ENCODE results near the gene KRTAP17-1. TPM values are rescaled to one million over a fixed set of nuclear protein-coding genes. Genes with fewer than 3 reads are reported as not detected.

The KRTAP17-1 gene
- total RNA-seq, 1 donor from 2014 or later = not detected

- no peak for ATAC-seq (ENCODE audit: poor library complexity)
- intact Hi-C loops (cut with DNase I) = no loop called here
- DNase-seq = no peak
These were observed 19.1 kb upstream of the KRTAP17-1 start for GRCh38 chr17:41334385-41335305.

GRCh38 chr17:41333836-41334235 is 18.3 kb upstream of the KRTAP17-1 start:
- intact Hi-C loops (cut with DNase I) = no loop called here
- ATAC-seq (ENCODE audit: poor library complexity) = no peak
- DNase-seq = no peak

GRCh38 chr17:41333098-41333497 is 17.6 kb upstream of the KRTAP17-1 start:
- DNase-seq = no peak
- ATAC-seq (ENCODE audit: poor library complexity) = no peak
- intact Hi-C loops (cut with DNase I) = no loop called here

GRCh38 chr17:41332239-41332638 is 16.7 kb upstream of the KRTAP17-1 start:
- DNase-seq (no peak), ATAC-seq (ENCODE audit: poor library complexity) (no peak)
- intact Hi-C loops (cut with DNase I) = no loop called here

GRCh38 chr17:41331606-41332005 is 16.1 kb upstream of the KRTAP17-1 start:
- no peak for DNase-seq
- ATAC-seq (ENCODE audit: poor library complexity) = no peak
- intact Hi-C loops (cut with DNase I) = no loop called here

- intact Hi-C loops (cut with DNase I) = loop anchor here (10.0 kb wide), 1 partner anchor 425 kb away; no protein-coding TSS in a partner anchor
- DNase-seq = peak; percentile 58
- ATAC-seq (ENCODE audit: poor library complexity) = peak; percentile 62
These were observed 13.9 kb upstream of the KRTAP17-1 start for GRCh38 chr17:41329279-41329948.

- intact Hi-C loops (cut with DNase I) = loop anchor here (10.0 kb wide), 1 partner anchor 423 kb away; no protein-coding TSS in a partner anchor
- DNase-seq (no peak), ATAC-seq (ENCODE audit: poor library complexity) (no peak)
These were observed 12.7 kb upstream of the KRTAP17-1 start for GRCh38 chr17:41328207-41328606.

GRCh38 chr17:41327411-41328120 is 12.1 kb upstream of the KRTAP17-1 start:
- no peak for DNase-seq
- intact Hi-C loops (cut with DNase I) = loop anchor here (10.0 kb wide), 1 partner anchor 423 kb away; no protein-coding TSS in a partner anchor
- ATAC-seq (ENCODE audit: poor library complexity) = no peak

- DNase-seq (no peak), ATAC-seq (ENCODE audit: poor library complexity) (no peak)
- intact Hi-C loops (cut with DNase I) = loop anchor here (10.0 kb wide), 1 partner anchor 422 kb away; no protein-coding TSS in a partner anchor
These were observed 10.9 kb upstream of the KRTAP17-1 start for GRCh38 chr17:41326173-41327145.

- no peak for DNase-seq
- intact Hi-C loops (cut with DNase I) = loop anchor here (10.0 kb wide), 1 partner anchor 421 kb away; no protein-coding TSS in a partner anchor
- ATAC-seq (ENCODE audit: poor library complexity) = no peak
These were observed 10.1 kb upstream of the KRTAP17-1 start for GRCh38 chr17:41325611-41326010.

GRCh38 chr17:41325126-41325525 is 9.6 kb upstream of the KRTAP17-1 start:
- ATAC-seq (ENCODE audit: poor library complexity) (no peak), DNase-seq (no peak)
- intact Hi-C loops (cut with DNase I) = loop anchor here (10.0 kb wide), 1 partner anchor 420 kb away; no protein-coding TSS in a partner anchor

- no peak for ATAC-seq (ENCODE audit: poor library complexity)
- intact Hi-C loops (cut with DNase I) = loop anchor here (10.0 kb wide), 1 partner anchor 420 kb away; no protein-coding TSS in a partner anchor
- DNase-seq = no peak
These were observed 8.9 kb upstream of the KRTAP17-1 start for GRCh38 chr17:41324180-41325075.

- DNase-seq (no peak), ATAC-seq (ENCODE audit: poor library complexity) (no peak)
- intact Hi-C loops (cut with DNase I) = loop anchor here (10.0 kb wide), 1 partner anchor 418 kb away; no protein-coding TSS in a partner anchor
These were observed 7.7 kb upstream of the KRTAP17-1 start for GRCh38 chr17:41322903-41323895.

GRCh38 chr17:41322094-41322902 is 6.8 kb upstream of the KRTAP17-1 start:
- ATAC-seq (ENCODE audit: poor library complexity) = no peak

GRCh38 chr17:41318231-41318630 is 2.7 kb upstream of the KRTAP17-1 start:
- ATAC-seq (ENCODE audit: poor library complexity) (no peak), DNase-seq (no peak)
- intact Hi-C loops (cut with DNase I) = no loop called here

More at GRCh38 chr17:41322094-41322902, 6.8 kb upstream of the KRTAP17-1 start:
- intact Hi-C loops (cut with DNase I) = loop anchor here (10.0 kb wide), 1 partner anchor 417 kb away; no protein-coding TSS in a partner anchor
- no peak for DNase-seq
